Ovary (tissue), 9 donors: ENCODE results near the gene VAC14. TPM values are rescaled to one million over a fixed set of nuclear protein-coding genes. Genes with fewer than 3 reads are reported as not detected.

Experiments used
- DNase-seq, 5 donors: peaks; one replicate each; pipeline ENCODE4 v3.0.0-alpha.2; 2019 to 2020
- H3K27ac ChIP-seq, 2 donors: fragments of 200-600 bp; one replicate each; pipeline versions ENCODE4 v1.5.1 to v1.8.0; 2019 to 2022
- H3K27me3 ChIP-seq: fragments of 200-600 bp; one replicate; pipeline ENCODE4 v1.8.0; 2022
- H3K36me3 ChIP-seq: fragments of 200-600 bp; sonication (generic); one replicate; pipeline ENCODE4 v1.5.1; 2019
- H3K4me1 ChIP-seq: one replicate; pipeline ENCODE4 v1.8.1; 2013; ENCODE audit warnings: mild to moderate bottlenecking, moderate library complexity; ENCODE audit not compliant: insufficient read depth
- H3K4me3 ChIP-seq: fragments of 200-600 bp; sonication (generic); one replicate; pipeline ENCODE4 v1.5.1; 2017
- H3K9me3 ChIP-seq, 2 donors: fragments of 200-600 bp in 1 of 2; sonication (generic) in 1 of 2; one replicate each; pipeline versions ENCODE4 v1.5.1 to v1.8.1; 2013 to 2019; ENCODE audit warnings: mild to moderate bottlenecking in 1 of 2, moderate library complexity in 1 of 2
- CTCF ChIP-seq, 3 donors: fragments of 450-650 bp in 2 of 3; fragments of 200-600 bp in 1 of 3; IDR thresholded peaks; one replicate each; pipeline versions ENCODE4 v1.5.1 to v1.8.0; 2016 to 2022; ENCODE audit warnings: antibody characterized with exemption in 3 of 3, mild to moderate bottlenecking in 1 of 3
- EP300 ChIP-seq: sonication (generic); formaldehyde crosslinking; IDR thresholded peaks from one replicate; pipeline ENCODE4 v1.6.1; 2017; ENCODE audit warnings: antibody characterized with exemption
- POLR2A ChIP-seq: fragments of 450-650 bp; IDR thresholded peaks from one replicate; pipeline ENCODE4 v1.6.1; 2017; ENCODE audit warnings: antibody characterized with exemption, mild to moderate bottlenecking, moderate library complexity
- WGBS, 3 donors: extraction: QIAGEN DNeasy Blood & Tissue Kit in 1 of 3; methylation state at CpG; one replicate each; pipeline versions ENCODE4 v1.1.5 to v1.1.7; 2013 to 2017; 5-methylcytosine and 5-hydroxymethylcytosine counted together
- intact Hi-C, 4 donors: fragments of 100-400 bp; cut with DNase I; formaldehyde crosslinking; loops; one replicate each; pipeline versions ENCODE4 v1.11.0 to v1.15.1; 2022 to 2023
- polyA plus RNA-seq, 2 donors: library from polyadenylated mRNA; stranded (reverse); fragments of 200-250 nt in 1 of 2; fragments of 350-450 nt in 1 of 2; fragmentation: Illumina TruSeq in 1 of 2; extraction: RNeasy Lipid Tissue Mini Kit (QIAGEN cat#74804) in 1 of 2; gene quantifications; one replicate each; pipeline ENCODE4 v1.2.3, GENCODE V29; 2013 to 2014
- total RNA-seq, 7 donors: library from RNA; depleted of rRNA in 2 of 7; stranded (reverse); fragments of >200 nt in 2 of 7; fragmentation: NEBNext Ultra II Directional in 3 of 7; extraction: Animal tissue kit (Norgen Biotek cat#: 25700) in 3 of 7; gene quantifications; one replicate each; pipeline versions ENCODE4 v1.1.0 to v1.2.4, GENCODE V29; 2016 to 2023
- donor health status: DM: no; HTN: no; CAD: no; lungs with moderate emphysema.
- donor health status: DM: no; HTN: no; CAD: no.
- donor health status: Bipolar disorder and iron deficiency.
- donor health status: DM: yes; HTN: yes; CAD: no.
- donor health status: DM: no; HTN: no; CAD: no.
- donor health status: DM: yes; HTN: yes; CAD: no.

The VAC14 gene
- total and polyA plus RNA-seq, 9 donors: 9.9 to 32.4 (median 21.1) TPM

GRCh38 chr16:70759666-70760065 lies 41.3 kb downstream of the VAC14 start:
- Histone ChIP-seq H3K27ac (no peak overlapping the region), H3K27me3 (no peaks in the 10 kb centered on the region), H3K4me3 (no peak overlapping the region), H3K4me1 (no peaks in the 10 kb centered on the region), H3K9me3 (no peaks in the 10 kb centered on the region), H3K36me3 (no peaks in the 10 kb centered on the region)
- 94 to 98% (median 97%) methylated on average over 9 of the region's 9 CpGs for WGBS, 3 donors
- TF ChIP-seq EP300 (no peak), CTCF (IDR thresholded peaks at IDR 0.05) (no peak), POLR2A (no peak)
- intact Hi-C loops: loop anchor here in 1 of 4 donors (5.0 kb wide), 1 partner anchor 77 kb away; no protein-coding TSS in a partner anchor
- no peak for DNase-seq

GRCh38 chr16:70758786-70759185 lies 42.2 kb downstream of the VAC14 start:
- H3K4me1 ChIP-seq: no peaks in the 10 kb centered on the region
- 81 to 87% (median 84%) methylated on average over 10 of the region's 10 CpGs for WGBS, 3 donors
- H3K27me3 ChIP-seq: no peaks in the 10 kb centered on the region
- no peak overlapping the region for H3K27ac ChIP-seq
- no peak for DNase-seq
- H3K4me3 ChIP-seq: no peak overlapping the region
- intact Hi-C loops: no loop called here
- H3K9me3 ChIP-seq: no peaks in the 10 kb centered on the region
- no peaks in the 10 kb centered on the region for H3K36me3 ChIP-seq
- TF ChIP-seq CTCF (IDR thresholded peaks at IDR 0.05): no peak
- no peak for TF ChIP-seq POLR2A

- H3K4me1 ChIP-seq: no peaks in the 10 kb centered on the region
- no peak for DNase-seq
- TF ChIP-seq CTCF (IDR thresholded peaks at IDR 0.05) (no peak), EP300 (no peak), POLR2A (no peak)
- H3K9me3 ChIP-seq: no peaks in the 10 kb centered on the region
- intact Hi-C loops: no loop called here
- 93 to 95% (median 93%) methylated on average over 9 of the region's 9 CpGs for WGBS, 3 donors
- H3K27me3 ChIP-seq: no peaks in the 10 kb centered on the region
- H3K36me3 ChIP-seq: no peaks in the 10 kb centered on the region
- no peak overlapping the region for H3K4me3 ChIP-seq
- no peak overlapping the region for H3K27ac ChIP-seq
Observed at GRCh38 chr16:70757183-70757582, 43.8 kb downstream of the VAC14 start.

GRCh38 chr16:70756071-70756470 lies 44.9 kb downstream of the VAC14 start:
- TF ChIP-seq CTCF (IDR thresholded peaks at IDR 0.05) (no peak), EP300 (no peak), POLR2A (no peak)
- no peak overlapping the region for H3K4me3 ChIP-seq
- H3K4me1 ChIP-seq: peaks cover 7% of the 10 kb centered on the region
- intact Hi-C loops: no loop called here
- 92 to 94% (median 94%) methylated on average over 8 of the region's 8 CpGs for WGBS, 3 donors
- H3K9me3 ChIP-seq: no peaks in the 10 kb centered on the region
- DNase-seq: no peak
- H3K36me3 ChIP-seq: no peaks in the 10 kb centered on the region
- H3K27ac ChIP-seq: no peak overlapping the region
- H3K27me3 ChIP-seq: no peaks in the 10 kb centered on the region
